ENCODE results near the gene CRABP1. TPM values are rescaled to one million over a fixed set of nuclear protein-coding genes. Genes with fewer than 3 reads are reported as not detected.

Gene CRABP1
- total RNA-seq, 1 experiment from 2014 or later: 0.47 TPM

- TF ChIP-seq, protein P1, sequence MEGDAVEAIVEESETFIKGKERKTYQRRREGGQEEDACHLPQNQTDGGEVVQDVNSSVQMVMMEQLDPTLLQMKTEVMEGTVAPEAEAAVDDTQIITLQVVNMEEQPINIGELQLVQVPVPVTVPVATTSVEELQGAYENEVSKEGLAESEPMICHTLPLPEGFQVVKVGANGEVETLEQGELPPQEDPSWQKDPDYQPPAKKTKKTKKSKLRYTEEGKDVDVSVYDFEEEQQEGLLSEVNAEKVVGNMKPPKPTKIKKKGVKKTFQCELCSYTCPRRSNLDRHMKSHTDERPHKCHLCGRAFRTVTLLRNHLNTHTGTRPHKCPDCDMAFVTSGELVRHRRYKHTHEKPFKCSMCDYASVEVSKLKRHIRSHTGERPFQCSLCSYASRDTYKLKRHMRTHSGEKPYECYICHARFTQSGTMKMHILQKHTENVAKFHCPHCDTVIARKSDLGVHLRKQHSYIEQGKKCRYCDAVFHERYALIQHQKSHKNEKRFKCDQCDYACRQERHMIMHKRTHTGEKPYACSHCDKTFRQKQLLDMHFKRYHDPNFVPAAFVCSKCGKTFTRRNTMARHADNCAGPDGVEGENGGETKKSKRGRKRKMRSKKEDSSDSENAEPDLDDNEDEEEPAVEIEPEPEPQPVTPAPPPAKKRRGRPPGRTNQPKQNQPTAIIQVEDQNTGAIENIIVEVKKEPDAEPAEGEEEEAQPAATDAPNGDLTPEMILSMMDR (IDR thresholded peaks at IDR 0.05 in 2 of 3, conservative IDR thresholded peaks at IDR 0.05 in 1 of 3; ENCODE audit: borderline replicate concordance in 1 of 3, insufficient read depth in 1 of 3, low read depth in 2 of 3, low read length in 2 of 3): no peak
- TF ChIP-seq SRF (IDR thresholded peaks at IDR 0.05; ENCODE audit: low read depth) (no peak), EZH2 (IDR thresholded peaks at IDR 0.05) (no peak)
These were observed 5.3 kb upstream of the CRABP1 start (continued) for GRCh38 chr15:78334845-78335244.

DNA sequence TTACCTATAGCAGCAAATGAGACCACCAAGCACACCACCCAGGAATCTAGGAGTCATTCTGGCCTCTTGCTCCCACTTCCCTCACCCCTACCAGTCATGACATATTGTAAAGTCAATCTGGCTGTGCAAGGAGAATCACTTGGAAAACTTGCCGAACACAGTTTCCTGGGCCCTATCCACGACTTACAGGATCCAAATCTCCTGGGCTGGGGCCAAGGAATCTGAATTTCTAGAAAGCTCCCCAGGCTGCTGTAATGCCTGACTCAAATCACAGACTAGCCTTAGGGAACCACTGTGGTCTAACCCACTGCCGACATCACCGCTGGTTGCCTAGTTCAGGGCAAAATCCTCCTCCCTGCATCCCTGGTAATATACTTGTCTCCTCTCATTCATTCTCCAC is 4.2 kb upstream of the CRABP1 start:
- CTCF ChIA-PET: no interaction called here
- RAD21 ChIA-PET (ENCODE audit: low non-redundant PET in 1 of 2, low total read pairs in 2 of 2, uncharacterized antibody in 2 of 2, unreplicated experiment in 2 of 2): no interaction called here
- no peak for ATAC-seq

More for the DNA sequence above, 4.2 kb upstream of the CRABP1 start:
- Histone ChIP-seq H3K4me1 (ENCODE audit: control insufficient read depth in 1 of 2, insufficient read depth in 2 of 2, low read length in 2 of 2) (no peaks in the 10 kb centered on the region), H3K27ac (ENCODE audit: low read depth, low read length) (no peak overlapping the region), H3K9me2 (ENCODE audit: insufficient read depth) (no peaks in the 10 kb centered on the region), H2AFZ (ENCODE audit: low read depth, low read length, poor library complexity, severe bottlenecking) (no peak overlapping the region), H4K20me1 (ENCODE audit: insufficient read depth) (no peaks in the 10 kb centered on the region), H3K9me3 (ENCODE audit: control insufficient read depth in 1 of 2, insufficient read depth in 1 of 2, low read depth in 1 of 2, low read length in 2 of 2) (no peaks in the 10 kb centered on the region), H3K27me3 (ENCODE audit: insufficient read depth, low read length) (0 out of 2 replicates have a peak, but pooled peaks cover 3% of the 10 kb centered on the region), H3K4me3 (replicated peaks in 1 of 2; ENCODE audit: low read depth in 1 of 2, low read length in 2 of 2) (no peak overlapping the region), H3K36me3 (ENCODE audit: control insufficient read depth in 1 of 2, insufficient read depth in 2 of 2, low read length in 2 of 2) (no peaks in the 10 kb centered on the region), H3K4me2 (ENCODE audit: low read length) (no peak overlapping the region), H3K79me2 (ENCODE audit: insufficient read depth, low read length) (no peaks in the 10 kb centered on the region), H3K9ac (ENCODE audit: low read length) (no peak overlapping the region)
- intact Hi-C loops (cut with micrococcal nuclease): no loop called here
- TF ChIP-seq CBX3 (IDR thresholded peaks at IDR 0.05; ENCODE audit: low read depth) (no peak), ZFX (IDR thresholded peaks at IDR 0.05) (no peak), ELF1 (IDR thresholded peaks at IDR 0.05; ENCODE audit: borderline replicate concordance, low read depth) (no peak), MAX (IDR thresholded peaks at IDR 0.05) (no peak), SIN3A (IDR thresholded peaks at IDR 0.05; ENCODE audit: low read depth) (no peak), EZH2 (IDR thresholded peaks at IDR 0.05) (no peak), RAD21 (IDR thresholded peaks at IDR 0.05; ENCODE audit: low read depth) (no peak), ZNF274 (IDR thresholded peaks at IDR 0.05; ENCODE audit: low read depth, low read length) (no peak), EZH2phosphoT487 (IDR thresholded peaks at IDR 0.05; ENCODE audit: borderline replicate concordance) (no peak), SRF (IDR thresholded peaks at IDR 0.05; ENCODE audit: low read depth) (no peak), FOSL1 (IDR thresholded peaks at IDR 0.05; ENCODE audit: low read depth) (no peak), EGR1 (IDR thresholded peaks at IDR 0.05; ENCODE audit: low read depth) (no peak)
- TF ChIP-seq, protein P2, sequence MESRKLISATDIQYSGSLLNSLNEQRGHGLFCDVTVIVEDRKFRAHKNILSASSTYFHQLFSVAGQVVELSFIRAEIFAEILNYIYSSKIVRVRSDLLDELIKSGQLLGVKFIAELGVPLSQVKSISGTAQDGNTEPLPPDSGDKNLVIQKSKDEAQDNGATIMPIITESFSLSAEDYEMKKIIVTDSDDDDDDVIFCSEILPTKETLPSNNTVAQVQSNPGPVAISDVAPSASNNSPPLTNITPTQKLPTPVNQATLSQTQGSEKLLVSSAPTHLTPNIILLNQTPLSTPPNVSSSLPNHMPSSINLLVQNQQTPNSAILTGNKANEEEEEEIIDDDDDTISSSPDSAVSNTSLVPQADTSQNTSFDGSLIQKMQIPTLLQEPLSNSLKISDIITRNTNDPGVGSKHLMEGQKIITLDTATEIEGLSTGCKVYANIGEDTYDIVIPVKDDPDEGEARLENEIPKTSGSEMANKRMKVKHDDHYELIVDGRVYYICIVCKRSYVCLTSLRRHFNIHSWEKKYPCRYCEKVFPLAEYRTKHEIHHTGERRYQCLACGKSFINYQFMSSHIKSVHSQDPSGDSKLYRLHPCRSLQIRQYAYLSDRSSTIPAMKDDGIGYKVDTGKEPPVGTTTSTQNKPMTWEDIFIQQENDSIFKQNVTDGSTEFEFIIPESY (IDR thresholded peaks at IDR 0.05; ENCODE audit: extremely low read depth, insufficient replicate concordance, low read length): no peak
- TF ChIP-seq, protein P1 (IDR thresholded peaks at IDR 0.05 in 2 of 3, conservative IDR thresholded peaks at IDR 0.05 in 1 of 3; ENCODE audit: borderline replicate concordance in 1 of 3, insufficient read depth in 1 of 3, low read depth in 2 of 3, low read length in 2 of 3): no peak
- TF ChIP-seq, protein P3, sequence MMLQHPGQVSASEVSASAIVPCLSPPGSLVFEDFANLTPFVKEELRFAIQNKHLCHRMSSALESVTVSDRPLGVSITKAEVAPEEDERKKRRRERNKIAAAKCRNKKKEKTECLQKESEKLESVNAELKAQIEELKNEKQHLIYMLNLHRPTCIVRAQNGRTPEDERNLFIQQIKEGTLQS (IDR thresholded peaks at IDR 0.05): no peak
- DNase-seq (ENCODE audit: low read depth, low spot score): no peak
- BruUV-seq (replicated peaks): no TSS peak
- POLR2A ChIA-PET: no interaction called here

Measured in HCT116 (cell line).